ENCODE measurements around the gene SLC15A1.

Gene SLC15A1

DNA sequence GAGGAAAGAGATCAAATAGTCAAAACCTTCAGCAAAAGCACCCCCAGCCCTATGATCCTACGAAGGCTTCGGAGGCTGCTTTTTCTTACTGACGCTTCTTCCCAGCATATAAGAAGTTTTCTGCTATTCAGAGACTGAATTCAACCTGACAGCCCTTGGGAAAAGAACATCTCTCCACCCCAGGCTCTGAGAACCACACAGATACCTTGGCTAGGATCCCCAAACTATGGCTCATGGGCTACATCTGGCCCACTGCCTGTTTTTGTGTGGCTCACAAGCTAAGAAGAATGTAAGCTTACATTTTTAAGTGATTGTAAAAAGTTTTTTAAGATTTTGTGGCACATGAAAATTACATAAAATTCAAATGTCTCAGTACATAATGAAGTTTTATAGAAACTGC lies 3.0 kb downstream of the SLC15A1 start:
- DNase-seq, result no peak

DNA sequence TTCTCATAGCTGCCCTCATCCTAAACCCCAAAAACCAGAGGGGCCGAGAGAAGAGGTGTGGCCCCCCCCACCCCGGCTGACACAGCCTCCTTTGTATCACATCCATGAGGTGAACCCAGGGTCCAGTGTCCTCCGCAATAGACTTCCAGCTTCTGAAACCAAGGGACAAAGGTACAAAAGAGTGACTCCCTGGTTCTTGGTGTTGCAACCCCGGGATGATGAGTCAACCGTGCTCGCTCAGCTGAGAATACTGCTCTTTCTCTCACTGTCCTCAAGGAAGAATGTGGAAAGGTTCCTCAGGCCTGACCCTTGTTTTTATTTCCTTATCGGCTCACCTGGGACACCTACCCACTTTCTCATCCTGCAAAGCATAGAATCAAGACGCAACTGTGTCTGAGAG lies 5.5 kb downstream of the SLC15A1 start:
- no peak for DNase-seq

DNA sequence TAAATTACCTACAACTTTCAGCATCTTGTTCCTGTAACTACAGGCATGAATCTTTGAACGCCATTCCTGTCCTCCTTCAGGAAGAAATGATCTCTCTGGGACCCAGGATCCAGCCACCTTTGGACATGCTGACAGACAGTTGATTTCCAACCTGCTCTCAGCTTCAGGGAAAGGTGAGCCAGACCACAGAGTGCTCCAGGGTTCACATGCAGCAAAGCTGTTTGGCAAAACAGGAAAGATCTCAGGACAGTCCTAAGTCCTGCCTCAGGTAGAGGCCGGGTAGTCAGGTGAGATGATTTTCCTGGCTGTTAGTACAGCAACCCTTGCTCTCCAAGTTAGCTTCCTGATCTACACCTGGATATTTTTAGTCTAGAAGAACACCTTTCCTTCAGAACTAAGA lies 9.1 kb downstream of the SLC15A1 start:
- no peak for DNase-seq

DNA sequence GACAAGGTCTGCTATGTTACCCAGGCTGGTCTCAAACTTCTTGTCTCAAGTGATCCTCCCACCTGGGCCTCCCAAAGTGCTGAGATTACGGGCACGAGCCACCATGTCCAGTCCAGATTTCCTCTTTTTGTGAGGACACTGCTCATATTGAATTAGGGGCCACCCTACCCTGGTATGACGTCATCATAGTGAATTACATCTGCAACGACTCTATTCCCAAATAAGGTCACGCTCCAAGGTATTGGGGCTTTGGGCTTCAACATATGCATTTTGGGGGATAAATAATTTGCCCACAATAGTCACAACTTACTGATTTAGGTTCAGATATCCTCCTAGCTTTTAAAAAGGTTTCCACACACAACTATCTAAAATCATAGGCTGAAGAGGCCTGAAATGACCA lies 9.5 kb downstream of the SLC15A1 start:
- no peak for DNase-seq

DNA sequence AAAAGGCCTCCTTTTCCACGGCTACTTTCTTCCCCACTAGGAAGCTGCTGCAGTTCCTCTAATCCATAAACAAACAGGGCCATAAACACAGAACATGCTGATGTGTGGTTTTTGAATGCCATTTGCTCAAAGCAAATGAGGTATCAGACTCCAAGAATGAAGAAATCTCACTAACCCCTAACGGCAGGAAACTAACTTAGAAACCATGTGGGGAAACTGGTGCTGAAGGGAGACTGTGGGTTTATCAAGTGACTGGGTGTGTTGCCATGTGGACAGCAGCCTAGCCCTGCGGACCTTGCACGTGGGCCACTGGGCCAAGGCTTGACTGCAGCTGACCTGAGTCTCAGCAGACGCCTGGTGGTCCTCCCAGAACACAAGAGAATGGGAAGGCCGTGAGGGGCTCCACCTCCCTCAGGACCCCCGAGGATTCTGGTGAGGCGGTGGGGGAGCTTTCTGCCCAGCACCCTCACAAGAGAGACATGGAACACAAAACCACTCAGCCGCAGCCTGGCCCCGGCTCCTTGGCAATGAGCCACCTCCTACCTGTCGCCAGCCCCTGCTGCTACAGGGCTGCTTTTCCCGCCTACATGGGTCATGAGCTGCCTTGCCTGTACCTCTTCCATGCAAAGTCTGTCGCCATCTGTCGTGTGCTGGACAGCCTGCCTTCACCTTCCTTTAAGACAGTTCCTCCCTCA lies 10.6 kb downstream of the SLC15A1 start:
- peak; percentile 39 to 55 for DNase-seq

DNA sequence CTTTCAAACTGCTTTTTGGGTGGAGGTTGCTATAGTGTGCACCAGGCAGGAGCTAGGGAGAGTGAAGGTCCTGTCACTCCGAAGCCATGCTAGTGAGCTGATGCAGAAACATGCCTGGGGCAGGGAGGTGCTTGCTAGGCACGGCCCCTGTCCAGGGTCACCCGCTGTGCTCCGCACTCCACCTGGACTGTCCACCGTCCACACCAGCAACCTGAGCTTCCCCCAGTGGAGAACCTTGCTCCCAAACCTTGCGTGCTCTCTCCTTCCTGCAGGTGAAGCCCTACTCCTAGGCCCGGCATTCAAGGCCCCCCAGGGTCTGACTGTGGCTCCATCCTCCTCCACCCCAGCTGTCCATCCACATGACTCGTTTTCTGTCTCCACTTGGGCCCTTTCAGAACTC lies 12.3 kb downstream of the SLC15A1 start:
- DNase-seq, result no peak

DNA sequence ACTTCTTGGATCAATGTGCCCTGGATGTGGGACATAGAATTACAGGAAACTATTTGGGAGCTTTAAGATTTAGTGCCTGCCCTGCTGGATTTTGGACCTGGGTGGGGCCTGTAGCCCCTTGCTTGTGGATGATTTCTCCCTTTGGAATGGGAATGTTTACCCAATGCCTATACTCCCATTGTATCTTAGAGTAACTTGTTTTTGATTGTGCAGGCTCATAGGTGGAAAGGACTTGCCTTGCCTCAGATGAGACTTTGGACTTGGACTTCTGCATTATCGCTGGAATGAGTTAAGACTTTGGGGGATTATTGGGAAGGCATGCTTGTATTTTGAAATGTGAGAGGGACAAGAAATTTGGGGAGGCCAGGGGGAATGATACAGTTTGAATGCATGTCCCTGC lies 13.5 kb downstream of the SLC15A1 start:
- no peak for DNase-seq

DNA sequence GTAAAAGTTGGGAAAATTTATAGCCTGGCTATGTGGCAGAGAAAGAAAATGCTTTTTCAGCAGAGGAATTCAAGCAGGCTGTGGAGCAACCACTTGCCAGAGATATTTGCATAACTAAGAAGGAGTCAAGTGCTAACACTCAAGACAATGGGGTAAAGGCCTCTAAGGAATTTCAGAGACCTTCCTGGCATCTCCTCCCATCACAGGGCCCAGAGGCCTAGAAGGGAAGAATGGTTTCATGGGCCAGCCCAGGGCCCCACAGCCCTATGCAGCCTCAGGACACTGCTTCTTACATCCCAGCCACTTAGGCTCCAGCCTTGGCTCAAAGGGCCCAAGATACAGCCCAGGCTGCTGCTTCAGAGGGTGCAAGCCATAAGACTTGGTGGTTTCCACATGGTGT lies 14.3 kb downstream of the SLC15A1 start:
- no peak for DNase-seq

DNA sequence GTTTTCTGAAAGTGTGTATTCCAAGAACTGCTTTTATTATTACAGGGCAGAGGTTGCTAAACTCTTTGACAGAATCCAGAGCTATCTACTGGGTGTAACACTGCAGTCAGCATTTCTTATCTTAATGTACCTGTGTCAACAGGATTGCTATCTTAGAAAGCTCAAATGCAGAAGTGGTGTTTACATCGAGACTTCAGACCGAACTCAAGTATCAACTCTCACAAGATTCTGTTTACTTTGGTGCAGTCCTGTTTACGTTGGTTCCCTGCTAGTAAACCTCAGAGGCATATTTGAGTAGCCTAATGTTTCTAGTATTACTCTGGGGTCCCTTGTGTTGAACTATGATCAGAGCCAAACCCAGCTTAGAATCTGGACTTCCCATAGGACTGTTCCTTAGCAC lies 20.5 kb downstream of the SLC15A1 start:
- DNase-seq, result no peak

DNA sequence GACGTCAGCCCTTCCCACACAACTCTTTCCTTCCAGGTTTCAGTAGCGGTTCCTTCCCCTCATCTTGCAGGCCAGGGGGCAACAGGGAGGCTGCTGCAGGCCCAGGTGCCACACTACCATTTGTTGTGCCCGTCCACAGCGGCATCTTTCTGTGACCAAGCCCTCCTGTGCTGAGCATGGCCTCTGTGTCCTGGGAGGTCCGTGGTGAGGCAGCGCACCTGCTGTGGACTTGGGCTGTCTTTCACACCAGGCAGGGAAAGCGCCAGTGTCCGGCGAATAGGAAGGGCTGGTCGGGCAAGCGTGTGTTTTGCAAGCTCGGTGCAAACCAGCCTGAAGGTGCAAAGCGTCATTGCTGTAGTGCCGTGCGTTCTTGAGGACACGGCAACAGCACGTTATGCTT lies 21.4 kb downstream of the SLC15A1 start:
- DNase-seq, result no peak

DNA sequence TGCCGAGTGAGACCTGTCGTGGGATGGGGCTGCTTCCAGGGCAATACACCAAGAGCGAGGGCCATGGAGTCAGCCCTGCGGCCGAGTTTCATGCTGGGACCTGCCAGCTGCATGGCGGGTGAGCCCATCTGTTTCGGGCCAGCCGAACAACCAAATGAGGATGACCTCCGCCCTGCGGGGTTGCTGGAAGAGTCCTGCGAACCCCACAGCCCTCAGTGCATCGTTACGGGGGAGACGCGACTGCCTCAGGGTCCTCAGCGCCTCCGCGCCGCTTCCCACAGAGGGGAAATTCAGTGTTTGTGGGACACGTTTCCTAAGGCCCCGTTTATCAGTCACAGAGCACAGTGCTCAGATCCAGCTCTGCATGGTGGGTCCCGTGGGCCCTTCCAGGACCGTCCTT lies 22.0 kb downstream of the SLC15A1 start:
- no peak for DNase-seq

DNA sequence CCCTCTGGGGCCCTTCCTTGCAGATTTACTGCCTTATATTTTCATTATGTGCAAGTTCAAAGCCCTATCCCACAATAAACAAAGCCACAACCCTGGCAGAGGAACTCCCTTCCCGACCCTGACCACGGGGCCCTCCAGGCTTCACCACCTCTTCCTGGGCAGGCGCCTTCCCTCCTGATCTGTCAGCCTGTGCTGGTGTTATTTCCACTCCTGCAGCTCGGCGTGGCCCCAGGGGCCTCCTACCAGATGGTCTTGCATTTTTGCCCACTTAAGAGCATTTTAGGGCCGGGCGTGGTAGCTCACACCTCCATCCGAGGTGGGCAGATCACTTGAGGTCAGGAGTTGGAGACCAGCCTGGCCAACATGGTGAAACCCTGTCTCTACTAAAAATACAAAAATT lies 22.8 kb downstream of the SLC15A1 start:
- DNase-seq, result no peak

DNA sequence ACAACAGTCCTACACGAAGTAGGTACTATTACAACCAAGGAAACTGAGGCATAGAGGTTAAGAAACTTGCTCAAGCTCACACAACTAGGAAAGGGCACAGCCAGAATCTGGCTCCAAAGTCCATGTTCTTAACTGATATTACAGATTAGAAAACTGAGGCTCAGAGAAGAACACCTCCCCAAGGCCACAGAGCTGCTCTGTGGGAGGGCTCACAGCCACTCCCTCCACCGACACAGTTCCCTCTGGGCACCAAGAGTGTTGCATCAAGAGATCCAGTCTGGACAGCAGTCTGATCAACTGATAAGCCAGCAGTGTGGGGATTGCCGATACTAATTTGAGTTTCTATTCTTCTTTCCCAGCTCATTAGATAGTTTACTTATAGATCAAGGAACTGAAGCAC lies 29.5 kb downstream of the SLC15A1 start:
- no peak for DNase-seq

DNA sequence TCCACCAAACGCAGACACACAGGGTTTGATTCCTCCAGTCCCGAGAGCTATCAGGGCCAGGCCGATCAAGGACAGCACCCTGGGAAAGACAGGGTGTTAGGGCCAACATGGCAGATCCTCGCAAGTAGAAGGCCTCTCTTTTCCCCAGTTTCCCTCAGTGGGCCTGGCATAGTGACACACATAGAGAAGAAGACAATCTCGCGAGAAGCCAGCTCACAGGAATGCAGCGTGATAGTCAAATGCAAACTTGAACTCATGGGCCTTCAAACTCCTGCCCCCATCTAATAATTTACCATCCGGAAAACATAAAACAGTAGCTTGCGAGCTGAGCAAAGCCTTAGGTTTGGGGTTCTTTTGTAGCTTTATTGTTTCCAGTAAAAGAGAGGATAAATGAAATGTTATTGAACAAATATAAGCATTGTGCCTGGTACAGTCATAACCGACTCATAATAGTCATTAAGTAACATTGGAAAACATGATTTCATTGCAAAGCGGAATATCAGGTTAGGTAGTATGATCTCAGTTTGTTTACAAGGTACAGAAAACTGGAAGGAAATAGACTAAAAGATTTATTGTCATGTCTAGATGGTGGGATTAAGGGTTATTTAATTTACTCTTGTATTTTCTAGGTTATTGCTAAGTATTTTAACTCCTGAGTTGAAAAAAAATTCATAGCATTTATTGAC lies 30.5 kb downstream of the SLC15A1 start:
- DNase-seq, result no peak

DNA sequence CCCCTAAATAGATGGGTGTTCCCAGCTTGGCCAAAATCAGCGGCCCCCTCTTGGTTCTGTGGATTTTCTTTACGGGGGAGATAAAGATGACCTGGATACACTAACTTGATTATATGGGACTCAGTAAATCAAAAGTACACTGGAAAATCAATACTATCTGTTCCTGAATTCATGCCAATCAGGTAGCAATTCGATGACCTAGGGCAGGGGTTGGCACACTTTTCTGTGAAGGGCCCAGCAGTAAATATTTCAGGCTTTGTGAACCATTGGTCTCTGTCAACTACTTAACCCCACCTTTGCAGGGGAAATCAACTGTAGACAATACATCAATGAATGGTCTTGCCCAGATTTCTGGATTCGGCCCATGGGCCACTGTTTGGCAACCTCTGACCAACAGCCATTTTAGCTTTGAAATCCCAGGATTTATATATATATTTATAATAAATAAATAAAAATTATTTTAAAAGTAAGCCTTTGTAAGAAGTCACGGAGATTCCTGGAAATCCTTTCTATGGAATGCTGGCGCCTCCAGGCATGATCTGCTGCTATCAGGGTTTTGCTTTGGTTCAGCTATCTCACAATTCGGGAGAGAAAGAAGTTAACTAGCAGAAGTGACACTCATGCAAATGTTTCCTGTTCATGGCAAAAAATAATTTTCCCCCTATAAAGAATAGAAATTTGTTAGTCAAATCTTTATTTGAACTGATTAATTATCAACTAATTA lies 32.8 kb downstream of the SLC15A1 start:
- no peak for DNase-seq

DNA sequence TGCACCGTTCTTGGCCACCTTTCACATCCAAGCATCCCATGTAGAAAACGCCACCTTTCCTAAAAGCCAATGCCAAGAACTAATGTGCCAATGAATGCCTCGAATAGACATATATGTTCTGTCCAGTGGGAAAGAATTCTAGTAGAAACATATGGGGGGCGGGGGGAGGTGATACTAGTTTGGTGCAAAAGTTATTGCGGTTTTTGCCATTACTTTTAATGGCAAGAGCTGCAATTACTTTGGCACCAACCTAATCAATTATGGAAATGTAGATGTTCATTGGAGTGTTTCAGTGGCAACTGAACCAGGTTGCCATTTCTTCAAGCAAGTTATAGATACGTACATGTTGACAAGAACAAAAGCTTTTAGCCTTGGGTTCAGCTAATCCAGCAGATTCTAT lies 34.6 kb downstream of the SLC15A1 start:
- no peak for DNase-seq

DNA sequence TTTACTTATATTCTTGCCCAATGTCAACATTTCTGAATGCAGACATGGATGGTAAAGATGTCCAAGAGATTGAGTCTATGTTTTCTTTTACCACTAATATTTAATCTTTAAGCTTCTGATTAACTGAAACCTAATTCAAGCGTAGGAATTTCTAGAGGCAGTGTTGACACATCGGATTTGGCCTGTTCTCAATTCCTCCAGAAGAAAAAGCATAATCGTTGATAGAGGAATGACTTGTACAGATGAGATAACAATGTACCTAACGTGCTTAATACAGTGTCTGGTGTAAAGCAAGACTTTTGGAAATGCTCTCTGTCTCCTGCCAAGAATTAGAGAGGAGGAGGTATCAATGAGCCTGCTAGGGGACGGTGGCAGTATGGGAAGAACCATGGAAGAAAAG lies 35.2 kb downstream of the SLC15A1 start:
- DNase-seq, result no peak

DNA sequence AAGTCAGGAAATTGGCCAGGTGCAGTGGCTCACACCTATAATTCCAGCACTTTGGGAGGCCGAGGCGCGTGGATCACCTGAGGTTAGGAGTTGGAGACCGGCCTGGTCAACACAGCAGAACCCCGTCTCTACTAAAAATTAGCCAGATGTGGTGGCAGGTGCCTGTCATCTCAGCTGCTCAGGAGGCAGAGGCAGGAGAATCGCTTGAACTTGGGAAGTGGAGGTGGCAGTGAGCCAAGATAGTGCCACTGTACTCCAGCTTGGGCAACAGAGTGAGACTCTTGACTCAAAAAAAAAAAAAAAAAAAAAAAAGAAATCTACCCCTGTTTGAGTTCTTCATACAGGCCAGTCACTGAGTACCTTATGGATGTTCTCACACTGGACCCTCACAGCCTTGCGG lies 42.0 kb downstream of the SLC15A1 start:
- DNase-seq, result no peak

DNA sequence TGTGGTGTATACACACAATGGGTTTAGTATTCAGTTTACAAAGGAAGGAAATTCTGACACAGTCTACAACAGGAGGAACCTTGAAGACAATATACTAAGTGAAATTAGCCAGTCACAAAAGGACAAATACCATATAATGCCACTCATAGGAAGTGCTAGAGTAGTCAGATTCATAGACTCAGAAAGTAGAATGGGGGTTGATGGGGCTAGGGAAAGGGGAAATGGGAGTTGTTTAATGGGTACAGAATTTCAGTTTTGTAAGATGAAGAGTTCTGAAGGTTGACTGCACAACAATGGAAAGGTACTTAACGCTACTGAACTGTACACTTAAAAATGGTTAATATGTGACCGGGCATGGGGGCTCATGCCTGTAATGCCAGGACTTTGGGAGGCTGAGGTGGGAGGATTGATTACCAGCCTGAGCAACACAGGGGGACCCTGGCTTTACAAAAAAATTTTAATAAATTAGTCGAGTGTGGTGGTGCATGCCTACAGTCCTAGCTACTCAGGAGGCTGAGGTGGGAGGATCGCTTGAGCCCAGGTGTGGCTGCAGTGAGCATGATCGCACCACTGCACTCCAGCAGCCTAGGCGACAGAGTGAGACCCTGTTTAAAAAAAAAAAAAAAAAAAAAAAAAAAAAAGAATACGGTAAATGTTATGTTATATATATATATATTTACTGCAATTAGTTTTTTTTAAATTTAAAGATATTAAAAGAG lies 45.0 kb downstream of the SLC15A1 start:
- DNase-seq, result no peak

DNA sequence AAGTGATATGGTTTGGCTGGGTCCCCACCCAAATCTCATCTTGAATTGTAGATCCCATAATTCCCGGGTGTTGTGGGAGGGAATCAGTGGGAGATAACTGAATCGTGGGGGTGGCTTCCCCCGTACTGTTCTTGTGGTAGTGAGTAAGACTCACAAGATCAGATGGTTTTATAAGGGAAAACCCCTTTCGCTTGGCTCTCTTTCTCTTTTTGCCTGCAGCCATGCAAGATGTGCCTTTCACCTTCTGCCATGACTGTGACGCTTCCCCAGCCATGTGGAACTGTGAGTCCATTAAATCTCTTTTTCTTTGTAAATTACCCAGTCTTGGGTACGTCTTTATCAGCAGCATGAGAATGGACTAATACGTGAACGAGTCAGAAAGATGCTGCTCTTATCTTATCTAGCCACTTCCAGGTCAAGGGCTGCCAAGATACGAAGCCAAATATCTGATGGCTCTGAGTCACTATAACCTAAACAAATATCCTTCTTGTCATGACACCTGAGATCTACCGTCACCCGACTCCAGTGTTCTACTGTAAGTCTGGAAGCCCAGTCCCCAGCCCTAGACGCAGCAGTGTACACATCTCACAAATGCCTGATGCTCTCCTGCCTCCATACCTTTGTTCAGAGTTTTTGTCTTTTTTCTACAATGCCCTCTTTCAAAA lies 45.9 kb downstream of the SLC15A1 start:
- no peak for DNase-seq

DNA sequence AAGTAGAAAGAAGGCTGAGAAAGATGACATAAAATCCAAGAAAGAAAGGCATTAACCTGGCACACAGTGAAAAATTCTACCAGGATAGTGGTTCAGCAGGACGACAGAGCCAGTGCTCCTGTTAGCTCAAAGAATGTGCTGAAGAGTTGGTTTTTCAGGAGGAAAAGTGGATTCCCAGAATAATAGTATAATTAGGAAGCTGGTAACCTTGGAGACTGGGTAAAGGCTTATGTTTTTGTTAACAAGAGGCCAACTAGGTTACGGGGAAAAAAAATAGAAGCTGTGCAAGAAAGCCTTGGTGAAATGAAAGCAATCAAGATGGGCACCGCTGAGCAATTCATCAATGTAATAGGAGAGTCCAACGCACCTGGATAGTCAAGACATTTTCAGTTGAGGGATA lies 54.7 kb downstream of the SLC15A1 start:
- DNase-seq, result no peak

DNA sequence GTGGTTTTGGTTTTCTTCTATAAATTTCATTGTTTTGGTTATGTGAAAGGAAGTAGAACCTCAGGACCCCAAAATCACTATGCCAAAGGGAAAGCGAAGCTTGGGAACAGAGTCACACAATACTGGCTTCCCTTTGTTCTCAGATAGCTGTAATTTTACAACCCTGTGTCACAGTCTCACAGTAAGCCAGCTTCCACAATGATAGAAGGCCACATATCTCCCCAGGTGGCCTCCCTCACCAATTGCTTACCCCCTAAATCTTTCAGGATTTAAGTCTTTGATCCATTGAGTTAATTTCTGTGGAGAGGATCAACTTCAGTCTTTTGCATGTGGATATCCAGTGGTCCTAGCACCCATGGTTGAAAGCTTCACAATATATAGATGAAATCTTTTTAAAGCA lies 58.7 kb downstream of the SLC15A1 start:
- no peak for DNase-seq

DNA sequence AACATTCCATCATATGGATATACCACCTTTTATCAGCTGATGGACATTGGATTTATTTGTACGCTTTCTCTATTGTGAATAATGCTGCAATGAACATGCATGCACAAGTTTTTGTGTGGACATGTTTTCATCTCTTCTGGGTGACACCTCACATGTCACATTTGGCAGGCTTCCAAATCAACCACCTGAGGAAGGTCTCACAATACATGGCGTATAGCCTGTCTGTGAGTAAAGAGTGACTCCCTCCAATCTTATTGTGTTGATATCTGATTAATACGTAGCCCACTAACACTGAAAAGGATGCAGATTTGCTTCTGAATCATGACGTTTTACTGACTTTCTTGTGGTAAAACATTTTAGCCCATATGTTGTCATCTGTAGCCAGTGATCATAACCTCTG lies 61.1 kb downstream of the SLC15A1 start:
- no peak for DNase-seq

Data from NCI-H526 (cell line).